GM18861 (cell line): Measurements from ENCODE around the gene ADAMTSL5.
"Not testable (repeated sequence)": the region's sequence is repeated elsewhere in the genome, so short reads cannot be mapped to it uniquely, and the experiment has no call there.

Experiments used
- ATAC-seq: cut with Tn5 transposase; IDR thresholded peaks from one replicate; pipeline ENCODE4 v1.9.1; 2021; ENCODE audit not compliant: unreplicated experiment

Gene ADAMTSL5

DNA sequence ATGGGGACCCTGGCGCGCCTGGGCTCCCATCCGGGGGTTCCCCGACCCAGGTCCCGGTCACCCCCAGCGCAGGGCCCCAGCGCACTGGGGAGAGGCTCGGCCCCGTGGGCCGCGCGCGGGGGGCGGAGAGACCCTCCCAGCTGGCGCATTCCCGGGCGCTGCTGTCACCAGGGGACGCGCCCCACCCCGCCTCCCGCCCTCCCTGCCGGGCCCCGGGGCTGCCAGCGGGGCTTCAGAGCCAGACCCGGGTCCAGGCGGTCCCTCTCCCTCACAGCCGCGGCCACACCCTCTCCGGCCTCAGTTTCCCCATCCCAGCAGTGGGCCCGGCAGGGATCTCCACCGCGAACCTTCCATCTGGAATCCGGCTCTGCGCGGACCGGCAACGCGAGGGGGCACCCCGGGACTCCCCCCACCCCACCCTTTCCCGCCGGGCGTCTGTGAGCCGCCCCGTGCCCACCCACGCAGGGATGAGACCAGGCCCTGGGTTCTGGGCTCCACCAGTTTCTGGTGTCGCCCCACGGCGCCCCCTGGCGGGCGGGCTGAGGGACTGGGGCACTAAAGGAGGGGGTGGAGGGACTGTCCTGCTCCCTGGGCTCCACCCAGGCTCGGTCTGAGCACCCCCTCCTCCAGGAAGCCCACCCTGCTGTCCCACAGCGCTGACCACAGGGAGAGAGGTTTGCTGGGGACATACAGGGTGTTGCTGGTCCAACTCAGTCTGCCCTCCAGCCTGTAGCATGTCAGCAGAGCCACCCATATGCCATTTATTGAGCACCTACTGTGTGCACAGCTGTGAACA, 878 bp upstream of the ADAMTSL5 start:
- no peak for ATAC-seq

DNA sequence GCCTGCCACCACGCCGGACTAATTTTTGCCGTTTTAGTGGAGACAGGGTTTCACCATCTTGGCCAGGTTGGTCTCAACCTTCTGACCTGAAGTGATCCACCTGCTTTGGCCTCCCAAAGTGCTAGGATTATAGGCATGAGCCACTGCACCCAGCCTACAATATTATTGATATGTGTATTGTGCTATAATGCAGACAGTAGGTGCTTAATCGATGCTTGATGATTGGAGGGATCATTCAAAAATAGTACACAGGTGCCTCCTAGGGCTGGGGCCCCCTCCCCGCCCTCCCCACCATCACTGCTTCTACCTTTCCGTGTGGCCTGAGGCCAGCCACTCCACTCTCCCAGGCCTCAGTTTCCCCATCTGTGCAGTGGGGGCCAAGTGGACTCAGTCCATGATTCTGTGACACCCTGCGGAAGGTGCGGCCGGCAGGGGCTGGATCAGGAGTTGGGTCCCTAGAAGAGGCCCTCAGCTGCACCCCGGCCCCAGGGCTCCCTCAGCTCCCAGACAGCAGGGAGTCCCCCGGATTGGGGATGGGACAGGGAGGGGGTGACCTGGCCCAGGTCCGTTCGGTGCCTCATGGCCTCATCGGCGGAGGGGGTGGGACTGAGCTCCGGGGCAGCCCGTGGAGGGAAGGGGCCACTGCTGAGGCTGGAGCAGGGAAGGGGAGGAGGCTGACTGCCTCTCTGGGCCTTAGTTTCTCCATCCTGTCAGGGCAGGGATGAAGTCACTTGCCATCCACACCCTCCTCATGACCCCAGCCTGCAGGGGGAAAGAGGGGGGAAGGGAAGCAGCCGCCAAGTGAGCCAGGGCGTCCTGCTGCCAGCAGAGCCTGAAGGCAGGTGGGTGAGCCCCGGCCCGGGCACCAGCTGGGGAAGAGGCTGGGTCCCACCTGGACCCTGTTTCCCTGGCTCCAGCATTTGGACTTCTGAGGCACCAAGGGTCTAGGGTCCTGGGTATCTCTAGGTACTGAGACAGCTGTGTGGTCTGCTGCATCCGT, 1.2 kb downstream of the ADAMTSL5 start:
- no peak for ATAC-seq

DNA sequence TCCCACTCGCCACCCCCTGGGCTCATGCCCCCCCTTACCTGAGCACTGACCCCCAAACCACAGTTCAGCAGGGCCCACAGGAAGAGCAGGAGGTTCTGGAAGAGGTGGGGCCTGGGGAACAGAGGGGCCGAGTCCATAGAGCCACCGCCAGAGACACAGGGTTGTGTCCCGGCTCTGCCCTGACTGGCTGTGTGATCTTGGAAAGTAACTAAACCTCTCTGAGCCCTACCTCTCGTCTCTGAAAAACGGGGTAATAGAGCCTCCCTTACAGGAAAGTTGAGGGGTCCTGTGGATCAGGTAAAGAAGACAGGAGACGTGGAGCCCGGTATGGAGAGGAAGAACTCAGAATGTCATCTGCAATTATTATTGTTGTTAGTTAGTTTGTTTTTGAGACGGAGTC, 2.0 kb downstream of the ADAMTSL5 start:
- no peak for ATAC-seq

DNA sequence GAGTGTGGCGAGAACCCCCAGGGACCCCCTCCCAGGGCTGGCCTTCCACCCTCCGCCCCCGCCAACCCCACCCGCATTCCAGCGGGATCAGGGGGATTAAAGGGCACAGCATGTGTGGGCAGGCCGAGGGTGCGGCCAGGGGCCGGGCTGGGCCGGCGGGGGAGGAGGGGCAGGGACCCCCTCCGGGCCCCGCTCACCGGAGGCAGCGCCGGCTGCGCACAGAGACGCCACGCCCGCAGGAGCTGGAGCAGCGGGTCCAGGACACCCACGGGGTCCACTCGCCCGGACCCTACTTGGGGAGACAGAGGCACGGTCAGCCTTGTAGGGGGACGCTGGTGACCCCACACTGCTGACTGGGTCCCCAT, 2.4 kb downstream of the ADAMTSL5 start:
- ATAC-seq: no peak

DNA sequence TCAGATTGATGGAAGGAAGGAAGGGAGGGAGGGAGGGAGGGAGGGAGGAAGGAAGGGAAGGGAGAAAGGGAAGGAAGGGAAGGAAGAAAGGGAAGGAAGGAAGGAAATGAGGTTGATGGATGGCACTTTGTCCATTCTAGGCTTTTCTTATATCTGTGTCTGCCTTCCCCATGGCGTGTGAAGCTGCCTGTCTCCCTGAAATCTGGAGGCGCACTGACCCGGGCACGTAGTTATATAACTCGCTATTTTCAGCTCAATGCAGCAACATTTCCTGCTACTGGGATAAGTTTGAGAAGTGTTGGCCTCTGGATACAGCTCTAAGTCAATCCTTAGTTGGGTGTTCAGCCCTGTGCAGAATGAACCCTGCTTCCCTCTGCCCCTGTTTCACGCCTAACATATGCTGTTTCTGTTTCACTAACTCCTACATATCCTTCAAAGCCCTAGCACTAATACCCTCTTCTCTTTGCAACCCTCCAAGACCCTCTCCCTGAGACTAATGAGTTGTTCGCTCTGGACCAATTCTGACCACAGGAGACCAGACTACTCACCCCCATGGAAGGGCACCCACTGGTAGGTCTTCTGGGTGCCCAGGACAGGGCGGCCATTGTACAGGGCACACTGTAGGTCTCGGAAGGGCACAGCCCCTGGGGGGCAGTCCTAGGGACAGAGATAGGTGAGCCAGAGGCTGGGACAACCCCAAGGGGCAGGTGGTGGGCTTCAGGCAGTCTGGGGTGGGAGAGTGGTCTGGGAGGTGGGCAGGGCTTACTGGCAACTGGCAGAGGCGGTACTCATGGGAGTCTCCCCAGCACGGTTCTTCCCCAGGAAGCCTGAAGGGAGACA, 3.0 kb downstream of the ADAMTSL5 start:
- ATAC-seq: no peak

DNA sequence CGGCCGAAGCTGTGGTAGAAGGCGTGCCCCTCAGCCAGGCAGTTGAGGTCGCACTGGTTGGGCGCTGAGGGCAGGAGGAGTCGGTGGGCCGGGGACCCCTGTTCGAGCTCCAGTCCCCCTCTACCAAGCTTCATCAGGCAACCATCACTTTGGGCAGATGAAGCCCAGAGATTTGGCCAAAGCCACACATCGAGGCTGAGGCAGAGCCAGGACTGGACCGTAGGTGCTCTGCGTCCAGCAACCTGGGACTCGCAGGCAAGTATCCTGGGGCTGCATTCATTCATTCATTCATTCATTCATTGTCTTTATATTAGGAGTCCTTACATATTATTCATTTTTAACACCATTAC, 4.3 kb downstream of the ADAMTSL5 start:
- no peak for ATAC-seq

DNA sequence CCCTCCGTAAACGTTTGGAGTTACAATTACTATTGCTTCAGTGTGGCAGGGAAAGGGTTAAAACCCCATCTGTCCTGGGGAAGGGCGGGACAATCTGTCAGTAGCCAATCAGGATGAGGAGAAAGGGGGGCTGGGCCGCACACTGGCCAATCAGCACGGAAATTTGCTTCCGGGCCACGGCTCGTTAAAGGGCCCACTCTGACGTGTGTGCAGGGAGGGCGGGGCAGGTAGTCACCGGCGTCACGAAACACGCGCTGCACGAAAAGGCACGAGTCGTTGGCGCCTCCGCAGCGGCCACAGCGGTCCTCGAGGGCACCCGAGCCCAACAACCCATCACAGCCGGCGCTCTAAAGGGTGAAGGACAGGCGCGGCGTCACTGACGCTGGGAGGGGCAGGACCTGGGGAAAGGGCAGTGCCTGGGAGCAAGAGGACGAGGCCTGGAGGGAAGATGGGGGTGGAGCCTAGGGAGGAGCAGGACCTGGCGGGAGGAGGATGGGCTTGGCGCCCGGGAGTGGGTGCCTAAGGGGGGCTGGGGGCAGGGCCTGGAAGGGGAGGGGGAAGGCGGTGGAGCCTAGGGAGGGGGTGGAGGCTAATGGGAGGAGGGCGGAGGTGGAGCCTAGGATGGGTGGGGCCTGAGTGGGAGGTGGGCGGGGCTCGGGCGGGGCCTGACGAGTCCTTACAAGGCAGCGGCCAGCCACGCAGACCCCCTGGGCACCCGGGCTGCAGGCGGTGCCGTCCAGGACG, 4.9 kb downstream of the ADAMTSL5 start:
- no peak for ATAC-seq

DNA sequence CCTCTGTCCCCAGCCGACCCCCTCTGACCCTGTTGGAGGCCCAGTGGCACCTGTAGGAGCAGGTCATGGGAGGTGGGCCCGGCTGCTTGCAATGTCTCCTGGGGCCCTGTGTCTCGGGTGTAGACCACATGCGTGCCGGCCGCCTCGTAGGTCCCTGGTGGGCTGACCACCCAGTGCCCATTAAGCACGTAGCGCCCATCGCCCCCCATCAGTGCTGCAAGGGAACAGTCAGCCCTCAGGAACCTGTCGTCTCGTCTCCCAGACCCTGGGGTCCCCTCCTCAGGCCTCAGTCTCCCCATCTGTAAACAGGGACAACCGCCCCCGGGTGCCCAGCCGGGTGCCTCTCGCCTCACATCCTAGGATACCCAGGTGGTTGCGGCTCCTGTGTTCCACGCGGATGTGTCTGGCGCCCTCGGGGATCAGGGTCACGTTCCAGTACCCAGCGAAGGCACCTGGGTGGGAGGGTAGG, 5.6 kb downstream of the ADAMTSL5 start:
- no peak for ATAC-seq

DNA sequence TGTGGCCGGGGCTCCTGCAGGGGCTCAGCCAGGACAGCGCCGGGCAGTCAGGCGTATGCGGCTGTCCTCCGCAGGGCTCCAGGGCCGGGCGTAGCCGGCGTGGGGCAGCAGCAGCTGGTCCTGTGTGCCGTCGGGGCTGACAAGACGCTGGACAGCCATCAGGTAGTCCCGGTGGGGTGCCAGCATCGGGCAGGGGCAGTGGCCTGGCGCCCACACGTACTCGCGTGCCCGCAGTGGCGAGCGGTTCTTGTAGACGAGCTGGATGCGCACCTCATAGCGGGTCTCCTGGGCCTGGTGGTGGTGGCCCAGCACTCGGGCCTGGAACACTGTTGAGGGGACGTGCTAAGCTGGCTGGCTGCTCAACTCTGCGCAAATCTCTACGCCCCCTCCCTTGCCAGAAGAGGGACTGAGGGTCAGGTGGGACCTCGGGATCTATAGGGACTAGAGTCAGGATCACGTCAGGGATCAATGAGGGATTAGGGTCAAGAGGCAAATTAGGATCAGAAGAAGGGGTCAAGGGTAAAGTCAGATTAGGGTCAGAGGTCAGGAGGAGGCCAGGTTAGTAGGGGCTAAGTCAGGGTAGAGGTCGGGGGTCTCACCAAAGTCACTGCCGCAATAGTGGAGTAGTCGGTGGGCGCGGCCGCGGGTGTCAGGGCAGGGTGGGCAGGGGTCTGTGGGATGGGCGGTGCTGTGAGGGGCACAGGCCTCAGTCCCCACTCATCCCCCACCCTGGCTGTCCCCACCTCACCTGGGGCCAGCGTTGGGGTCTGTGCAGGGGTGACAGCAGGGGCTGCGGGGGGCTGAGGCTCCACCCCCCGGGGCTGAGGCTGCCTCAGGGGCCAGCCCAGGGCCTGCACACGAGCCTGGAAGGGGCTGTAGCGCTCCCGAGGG, 6.6 kb downstream of the ADAMTSL5 start:
- ATAC-seq: no peak

DNA sequence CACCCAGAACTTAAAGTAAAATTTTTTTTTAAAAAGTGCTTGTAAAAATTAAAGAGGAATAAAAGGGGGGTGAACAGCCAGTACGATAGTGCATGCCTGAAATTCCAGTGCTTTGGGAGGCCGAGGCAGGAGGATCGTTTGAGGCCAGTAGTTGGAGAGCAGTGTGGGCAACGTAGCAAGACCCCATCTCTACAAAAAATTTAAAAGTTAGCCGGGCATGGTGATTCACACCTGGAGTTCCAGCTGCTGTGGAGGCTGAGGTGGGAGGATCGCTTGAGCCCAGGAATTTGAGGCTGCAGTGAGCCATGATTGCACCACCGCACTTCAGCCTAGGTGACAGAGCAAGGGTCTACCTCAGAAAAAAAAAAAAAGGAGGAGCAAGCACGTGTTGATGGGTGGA, 7.8 kb downstream of the ADAMTSL5 start:
- ATAC-seq: no peak

DNA sequence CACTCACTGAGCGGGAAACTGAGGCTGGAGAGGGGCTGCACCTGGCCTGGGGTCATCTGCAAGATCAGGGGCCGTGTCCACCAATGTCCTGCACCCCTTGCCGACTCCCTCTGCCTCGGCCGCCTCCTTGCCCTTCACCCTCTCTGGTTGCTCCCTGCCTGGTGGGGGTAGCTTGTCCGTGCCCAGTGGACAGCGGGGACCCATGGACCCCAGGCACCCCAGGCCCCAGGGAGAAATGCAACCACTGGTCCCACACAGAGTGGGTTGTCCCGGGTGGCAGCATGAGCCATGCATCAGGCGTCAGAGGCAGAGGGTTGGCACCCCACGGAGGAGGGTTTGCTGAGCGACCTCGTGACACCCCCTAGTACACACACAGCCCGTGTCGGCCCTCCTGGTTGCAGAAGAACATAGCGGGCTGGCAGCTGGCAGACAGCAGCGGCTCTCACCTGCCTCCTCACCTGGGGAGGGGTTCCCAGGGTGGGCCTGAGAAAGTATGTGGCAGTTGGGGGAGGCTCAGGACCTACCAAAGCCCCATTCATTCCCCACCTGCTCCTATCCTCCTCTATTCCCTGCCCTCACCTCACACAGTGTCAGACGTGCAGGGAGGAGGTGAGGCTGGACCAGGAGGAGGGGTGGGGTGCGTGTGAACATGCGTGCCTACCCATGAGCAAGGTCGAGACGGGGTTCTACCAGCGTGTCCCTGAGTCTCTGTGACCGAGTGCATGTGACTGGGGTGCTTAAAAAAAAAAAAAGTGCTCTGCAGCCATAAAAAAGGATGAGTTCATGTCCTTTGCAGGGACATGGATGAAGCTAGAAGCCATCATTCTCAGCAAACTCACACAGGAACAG, 8.7 kb downstream of the ADAMTSL5 start:
- no peak for ATAC-seq

DNA sequence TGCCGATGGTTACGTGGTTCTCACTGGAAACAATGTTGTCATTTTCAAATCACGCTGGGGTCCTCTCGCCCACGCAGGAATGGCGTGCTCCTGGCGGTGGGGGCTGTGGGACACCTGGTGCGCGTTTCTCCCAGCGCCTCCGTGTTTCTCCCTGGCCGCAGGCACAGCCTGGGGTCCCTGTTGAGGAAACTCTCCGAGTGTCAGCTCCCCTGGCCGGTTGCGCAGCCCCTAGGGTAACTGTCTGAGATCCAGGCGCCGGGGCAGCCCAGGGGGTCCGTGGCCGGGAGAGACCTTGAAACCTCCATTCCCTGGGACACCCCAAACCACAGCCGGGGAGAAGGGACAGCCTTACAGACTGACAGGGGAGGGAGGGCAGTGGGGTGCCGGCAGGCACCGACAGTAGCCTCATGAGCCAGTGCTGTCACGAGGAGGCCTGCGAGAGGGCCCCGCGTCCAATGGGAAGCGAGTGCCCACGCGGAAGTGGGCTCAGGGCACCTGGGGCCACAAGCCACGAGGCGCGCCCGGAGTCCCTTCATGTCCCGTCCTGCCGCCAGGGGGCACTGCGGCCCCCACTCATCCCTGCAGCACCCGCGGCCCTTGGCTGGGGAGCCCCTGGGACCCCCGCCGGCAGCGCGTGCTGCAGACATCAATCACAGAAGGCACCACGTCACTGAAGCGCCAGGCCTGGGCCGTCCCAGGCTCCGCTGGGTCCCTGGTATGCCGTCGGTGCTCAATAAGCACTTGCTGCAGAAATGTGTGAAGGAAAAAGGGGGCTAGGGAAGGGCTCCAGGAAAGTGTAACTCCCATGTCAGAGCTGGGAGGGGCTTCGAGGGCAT, 9.5 kb downstream of the ADAMTSL5 start:
- ATAC-seq: no peak

DNA sequence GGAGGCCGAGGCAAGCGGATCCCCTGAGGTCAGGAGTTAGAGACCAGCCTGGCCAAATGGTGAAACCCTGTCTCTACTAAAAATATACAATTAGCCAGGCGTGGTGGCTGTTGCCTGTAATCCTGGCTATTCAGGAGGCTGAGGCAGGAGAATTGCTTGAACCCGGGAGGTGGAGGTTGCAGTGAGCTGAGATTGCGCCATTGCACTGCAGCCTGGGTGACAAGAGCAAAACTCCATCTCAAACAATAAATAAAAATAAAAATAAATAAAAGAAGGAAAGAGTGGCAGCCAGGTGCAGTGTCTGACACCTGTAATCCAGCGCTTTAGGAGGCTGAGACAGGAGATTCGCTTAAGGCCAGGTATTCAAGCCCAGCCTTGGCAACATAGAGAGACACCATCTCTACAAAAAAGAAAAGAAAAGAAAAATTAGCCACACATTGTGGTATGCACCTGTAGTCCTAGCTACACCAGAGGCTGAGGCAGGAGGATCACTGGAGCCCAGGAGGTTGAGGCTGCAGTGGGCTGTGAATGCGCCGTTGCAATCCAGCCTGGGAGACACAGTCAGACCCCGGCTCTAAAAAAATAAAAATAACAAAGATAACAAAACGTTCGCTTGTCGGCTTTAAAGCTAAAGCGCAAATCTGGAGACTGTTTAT, 10.3 kb downstream of the ADAMTSL5 start:
- ATAC-seq: no peak

DNA sequence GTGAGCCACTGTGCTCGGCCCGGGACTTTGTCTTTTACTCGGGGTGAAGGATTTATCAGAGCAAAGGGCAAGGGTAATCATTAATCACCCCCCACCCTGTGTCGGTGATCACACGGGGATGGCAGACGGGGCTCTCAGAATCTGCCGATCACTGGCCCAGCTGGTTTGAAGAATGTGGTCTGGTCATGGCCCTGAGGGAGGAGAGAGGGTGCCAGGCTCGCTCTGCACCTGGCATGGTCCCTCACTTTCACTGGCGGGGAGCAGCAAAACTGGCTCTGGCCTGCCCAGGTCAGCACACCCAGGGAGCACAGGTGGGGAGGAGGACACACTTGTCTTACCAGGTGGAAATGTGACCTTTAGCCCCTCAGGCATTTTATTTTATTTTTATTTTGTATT, 11.6 kb downstream of the ADAMTSL5 start:
- no peak for ATAC-seq

DNA sequence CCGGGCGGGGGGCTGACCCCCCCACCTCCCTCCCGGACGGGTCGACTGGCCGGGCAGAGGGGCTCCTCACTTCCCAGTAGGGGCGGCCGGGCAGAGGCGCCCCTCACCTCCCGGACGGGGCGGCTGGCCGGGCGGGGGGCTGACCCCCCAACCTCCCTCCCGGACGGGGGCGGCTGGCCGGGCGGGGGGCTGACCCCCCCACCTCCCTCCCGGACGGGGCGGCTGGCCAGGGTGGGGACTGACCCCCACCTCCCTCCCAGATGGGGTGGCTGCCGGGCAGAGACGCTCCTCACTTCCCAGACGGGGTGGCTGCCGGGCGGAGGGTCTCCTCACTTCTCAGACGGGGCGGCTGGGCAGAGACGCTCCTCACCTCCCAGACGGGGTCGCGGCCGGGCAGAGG, 13.6 kb downstream of the ADAMTSL5 start:
- not testable (repeated sequence) for ATAC-seq

DNA sequence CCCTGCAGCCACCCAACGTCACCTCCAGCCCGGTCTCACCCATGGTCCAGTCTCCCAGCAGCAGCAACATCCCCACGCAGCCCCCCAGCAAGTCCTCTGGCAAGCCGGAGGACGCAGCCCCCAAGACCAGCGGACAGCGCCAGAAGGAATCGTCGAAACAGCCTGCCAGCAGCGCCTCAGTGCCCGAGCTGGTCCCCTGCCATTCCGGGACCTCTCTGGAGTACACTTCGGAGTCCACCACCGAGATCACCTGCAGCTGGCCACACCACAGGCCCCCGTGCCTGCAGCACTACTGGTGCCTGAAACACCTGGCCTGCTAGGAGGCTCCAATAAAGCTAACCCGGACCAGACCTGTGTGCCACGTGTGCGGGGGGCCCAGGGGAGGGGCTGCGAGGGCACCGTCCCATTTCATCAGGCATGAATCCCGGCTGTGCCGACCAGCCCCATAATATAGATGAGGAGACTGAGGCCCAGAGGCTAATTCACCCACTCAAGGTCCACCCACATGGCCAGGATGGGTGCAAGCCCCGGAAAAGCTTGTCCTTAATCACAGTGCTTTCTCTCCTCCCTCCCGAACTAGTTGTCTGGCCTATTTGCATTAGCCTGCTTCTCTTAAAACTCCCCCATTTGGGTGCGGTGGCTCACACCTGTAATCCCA, 15.1 kb downstream of the ADAMTSL5 start:
- ATAC-seq: no peak
